Measurements from ENCODE around the gene TSC22D4.

TSC22D4 gene

GRCh38 chr7:100428967-100429636 lies 49.9 kb downstream of the TSC22D4 start:
- DNase-seq (ENCODE audit: low read depth, low spot score) = peak; percentile 99

GRCh38 chr7:100428199-100428966 lies 50.6 kb downstream of the TSC22D4 start, which contains the start of gene ZCWPW1:
Gene ZCWPW1 (minus strand): TSS chr7:100428703. CDS start chr7:100420649, 8,054 bp downstream.
- DNase-seq (ENCODE audit: low read depth, low spot score) = peak; percentile 90

GRCh38 chr7:100427762-100428198 lies 51.2 kb downstream of the TSC22D4 start:
- no peak for DNase-seq (ENCODE audit: low read depth, low spot score)

GRCh38 chr7:100426516-100426915 lies 52.5 kb downstream of the TSC22D4 start:
- DNase-seq (ENCODE audit: low read depth, low spot score) = no peak

GRCh38 chr7:100425347-100425746 lies 53.7 kb downstream of the TSC22D4 start:
- no peak for DNase-seq (ENCODE audit: low read depth, low spot score)

- no peak for DNase-seq (ENCODE audit: low read depth, low spot score)
Measured at GRCh38 chr7:100423315-100423714, 55.7 kb downstream of the TSC22D4 start.

- DNase-seq (ENCODE audit: low read depth, low spot score) = no peak
Measured at GRCh38 chr7:100419660-100420226, 59.3 kb downstream of the TSC22D4 start.

GRCh38 chr7:100418930-100419659 lies 59.9 kb downstream of the TSC22D4 start:
- no peak for DNase-seq (ENCODE audit: low read depth, low spot score)

Measured in brain pericyte (primary cell).